ENCODE results near the gene UBE3A.

The UBE3A gene

DNA sequence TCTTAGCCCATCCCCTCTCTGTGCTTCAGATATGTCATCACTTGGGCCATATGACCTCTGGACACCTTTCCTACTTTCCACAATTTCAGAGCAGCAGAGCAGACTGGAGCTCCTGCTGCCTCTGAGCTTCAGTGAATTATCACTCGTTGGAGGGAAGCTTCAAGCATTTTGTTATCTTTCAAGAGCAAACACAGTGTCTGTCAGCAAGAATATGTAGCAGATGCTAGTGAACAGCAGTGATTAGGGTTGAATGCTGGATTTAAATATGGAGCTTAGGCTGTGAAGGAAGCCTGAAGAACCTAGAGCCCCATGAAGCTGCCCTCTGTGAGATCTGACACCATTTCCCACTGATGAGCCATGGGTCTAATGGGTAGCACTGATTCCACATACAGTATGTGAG, 115.4 kb downstream of the UBE3A start:
- no peak for TF ChIP-seq CTCF (IDR thresholded peaks at IDR 0.05; ENCODE audit: extremely low read depth, insufficient read depth, missing control alignments)
- DNase-seq (ENCODE audit: low spot score): no peak
- in situ Hi-C loops (cut with MboI; ENCODE audit: low pct_unique_long_range_greater_than_20kb, low sequenced_read_pairs, unreplicated experiment): no loop called here

DNA sequence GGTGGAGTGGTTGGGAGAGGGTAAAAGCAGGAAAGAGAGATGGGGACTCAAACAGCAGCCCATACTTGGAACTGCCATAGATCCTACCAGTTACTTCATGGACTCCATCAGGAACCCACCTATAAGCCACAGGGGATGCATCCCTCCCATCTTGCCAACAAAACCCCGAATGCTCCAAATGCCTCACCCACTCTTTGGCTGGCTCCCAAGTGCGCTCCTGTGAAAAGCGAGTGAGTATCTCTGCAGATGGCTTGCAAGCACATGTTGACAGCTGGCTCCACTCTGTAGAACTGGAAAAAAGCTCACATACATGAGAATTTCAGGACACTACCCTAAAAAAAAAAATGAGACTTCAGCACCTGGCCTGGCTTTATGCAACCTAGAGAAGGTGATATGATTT, 151.0 kb downstream of the UBE3A start:
- no peak for TF ChIP-seq CTCF (IDR thresholded peaks at IDR 0.05; ENCODE audit: extremely low read depth, insufficient read depth, missing control alignments)
- in situ Hi-C loops (cut with MboI; ENCODE audit: low pct_unique_long_range_greater_than_20kb, low sequenced_read_pairs, unreplicated experiment): no loop called here
- DNase-seq (ENCODE audit: low spot score): no peak
